HG02763 (cell line): ENCODE measurements around the gene IMMP2L.

Source experiments
- ATAC-seq: cut with Tn5 transposase; IDR thresholded peaks from one replicate; pipeline ENCODE4 v1.9.1; 2021; ENCODE audit warnings: mild to moderate bottlenecking, moderate library complexity; ENCODE audit not compliant: unreplicated experiment

IMMP2L gene

DNA sequence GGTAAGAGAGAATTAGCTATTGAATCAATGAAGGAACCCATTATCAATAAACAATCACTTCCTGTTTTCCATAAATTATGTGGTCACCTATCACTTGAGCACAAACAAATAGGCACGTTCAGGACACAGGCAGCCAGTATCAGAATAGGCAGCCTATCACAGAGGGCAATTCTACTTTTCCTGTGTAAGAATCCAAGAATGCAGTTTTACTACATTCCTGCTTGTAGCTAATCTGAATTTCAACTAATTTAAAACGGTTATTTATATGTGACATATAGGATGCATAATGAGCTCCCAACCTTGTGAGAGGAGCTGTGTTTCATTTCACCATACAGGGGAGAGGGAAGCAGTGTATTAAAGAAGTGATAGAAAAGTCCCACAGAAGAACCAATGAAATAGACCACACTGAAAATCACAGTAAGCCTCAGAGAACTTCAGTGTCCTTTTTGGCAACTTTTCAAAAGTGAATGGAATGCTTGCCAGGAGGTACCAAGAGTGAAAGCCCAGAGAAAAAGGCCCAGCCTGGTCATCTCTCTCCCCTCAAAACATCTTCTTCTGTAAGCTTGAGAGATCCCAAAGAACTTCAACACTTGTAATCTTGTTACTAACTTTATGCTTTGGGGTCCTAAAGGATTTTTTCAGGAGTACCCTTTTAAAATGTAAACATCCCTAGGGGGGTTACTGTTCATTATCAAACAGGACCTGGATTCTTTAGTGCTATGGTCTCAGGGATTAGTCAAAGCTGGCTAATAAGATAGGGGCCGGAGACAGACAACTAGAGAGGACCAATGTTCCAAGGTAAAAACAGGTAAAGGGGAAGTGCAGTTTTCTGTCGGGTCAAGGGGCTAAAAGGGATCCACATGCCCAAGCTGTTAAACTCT lies 1.3 kb downstream of the IMMP2L start:
- no peak for ATAC-seq

DNA sequence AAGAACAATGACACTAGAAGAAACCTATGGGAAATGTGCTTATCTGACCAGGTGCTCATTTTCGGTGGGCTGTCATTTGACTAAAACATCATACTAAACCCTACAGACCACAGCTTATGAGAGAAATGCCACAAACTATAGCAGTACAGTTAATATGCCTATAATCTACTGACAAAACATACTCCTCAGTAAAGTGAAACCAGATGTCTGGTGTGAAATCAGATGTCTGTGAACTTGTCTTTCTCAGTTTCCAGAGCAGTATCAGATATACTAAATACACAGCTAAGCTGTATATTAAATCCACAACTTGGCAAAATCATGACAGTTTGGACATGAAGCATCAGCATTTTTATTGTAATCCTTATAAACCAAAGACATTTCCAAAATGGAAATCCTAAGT lies 3.3 kb downstream of the IMMP2L start:
- peak; percentile 58 for ATAC-seq

DNA sequence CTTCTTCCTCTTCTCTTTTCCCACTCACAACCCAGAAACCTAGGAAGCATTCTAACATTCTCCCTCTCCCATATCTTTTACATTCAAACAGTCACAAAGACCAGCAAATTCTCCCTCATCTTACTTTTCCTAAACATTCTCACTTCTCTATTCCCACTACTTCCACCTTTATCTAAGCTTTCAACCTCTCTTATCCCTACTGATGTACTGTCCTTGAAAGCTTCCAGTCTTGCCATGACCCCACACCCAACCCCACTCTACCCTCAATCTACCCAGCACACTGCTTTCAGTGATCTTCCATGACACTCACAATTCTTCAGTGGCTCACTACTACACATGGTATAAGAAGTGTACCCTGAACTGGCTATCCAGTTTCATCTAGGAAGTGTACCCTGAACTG lies 5.3 kb downstream of the IMMP2L start:
- ATAC-seq = no peak

DNA sequence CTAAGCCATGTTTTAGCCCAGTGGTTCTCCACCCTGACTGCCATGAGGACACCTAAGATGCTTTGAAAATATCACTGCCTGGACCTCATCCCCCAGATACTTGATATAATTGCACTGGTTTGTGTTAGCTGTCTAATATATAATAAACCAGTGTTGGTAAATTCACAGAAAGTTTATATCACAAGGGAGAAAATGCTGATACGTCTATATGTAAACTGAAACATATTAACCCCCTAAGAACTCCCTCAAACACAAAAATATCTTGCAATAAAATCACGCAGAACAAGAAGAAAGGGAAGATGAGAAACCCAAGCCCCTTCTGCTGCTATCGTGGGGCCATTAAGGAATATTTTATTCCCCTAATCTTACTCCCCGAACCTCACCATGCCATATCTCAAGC lies 8.2 kb downstream of the IMMP2L start:
- ATAC-seq = no peak

DNA sequence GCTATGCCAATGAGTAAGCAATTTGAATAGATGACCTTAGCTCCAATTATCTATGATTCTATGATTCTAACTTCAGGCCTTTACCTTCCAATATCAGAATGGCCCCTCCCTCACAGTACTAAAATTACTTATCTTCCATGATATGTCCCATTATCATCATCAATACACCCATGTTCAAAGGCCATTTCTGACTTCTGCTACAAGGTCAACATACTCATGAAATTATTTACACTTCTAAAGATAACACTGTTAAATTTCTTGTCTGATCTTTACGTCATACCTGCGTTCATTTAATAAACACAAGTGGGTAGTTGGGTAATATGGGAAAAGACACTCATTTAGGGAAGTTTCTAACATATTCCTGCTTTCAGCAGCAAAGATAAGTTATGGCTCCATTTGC lies 21.2 kb downstream of the IMMP2L start:
- ATAC-seq = no peak

DNA sequence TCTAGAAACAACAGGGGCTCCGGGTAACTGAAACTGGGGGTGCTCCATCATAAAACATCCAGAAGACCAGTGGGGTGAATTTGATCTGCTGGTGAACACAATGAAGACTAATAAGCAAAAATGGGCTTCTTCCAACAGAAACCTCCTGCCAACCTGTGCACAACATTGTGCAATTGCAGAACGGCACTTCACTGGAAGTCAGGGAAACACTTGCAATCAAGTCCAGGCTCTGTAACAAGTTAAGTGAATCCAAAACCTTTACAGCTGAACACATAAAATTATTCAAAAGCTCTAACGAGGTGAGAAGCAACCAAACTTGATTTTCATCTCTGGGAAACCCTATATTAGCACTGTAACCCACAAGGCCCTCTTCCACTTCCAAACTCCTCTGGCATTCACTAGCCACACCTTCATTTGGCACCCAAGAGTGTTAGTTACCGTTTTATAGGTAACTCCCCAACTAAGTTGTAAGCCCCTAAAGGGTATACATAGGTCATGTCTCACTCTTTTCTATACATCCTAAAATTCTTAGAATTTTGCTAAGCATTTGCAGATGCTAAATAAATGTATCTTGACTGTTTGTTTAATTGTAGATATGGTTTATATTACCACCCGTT lies 22.0 kb downstream of the IMMP2L start:
- no peak for ATAC-seq

DNA sequence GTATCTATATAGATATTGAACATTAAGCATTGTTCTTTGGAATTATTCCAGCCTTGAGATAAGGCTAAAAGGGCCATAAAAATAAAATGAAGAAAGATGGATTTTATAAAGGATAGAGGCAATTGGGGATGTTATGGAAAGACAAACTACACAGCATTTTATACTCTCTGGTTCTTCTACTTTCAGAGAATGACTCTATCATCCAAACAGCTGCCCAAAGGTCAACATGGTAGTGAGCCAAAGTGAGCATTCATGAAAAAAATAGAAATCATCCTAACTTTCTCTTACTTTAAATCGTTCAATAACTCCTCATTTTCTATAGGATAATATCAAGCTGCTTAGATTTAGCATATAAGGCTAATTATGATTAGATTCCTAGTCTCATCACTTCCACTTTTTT lies 25.2 kb downstream of the IMMP2L start:
- ATAC-seq = no peak

DNA sequence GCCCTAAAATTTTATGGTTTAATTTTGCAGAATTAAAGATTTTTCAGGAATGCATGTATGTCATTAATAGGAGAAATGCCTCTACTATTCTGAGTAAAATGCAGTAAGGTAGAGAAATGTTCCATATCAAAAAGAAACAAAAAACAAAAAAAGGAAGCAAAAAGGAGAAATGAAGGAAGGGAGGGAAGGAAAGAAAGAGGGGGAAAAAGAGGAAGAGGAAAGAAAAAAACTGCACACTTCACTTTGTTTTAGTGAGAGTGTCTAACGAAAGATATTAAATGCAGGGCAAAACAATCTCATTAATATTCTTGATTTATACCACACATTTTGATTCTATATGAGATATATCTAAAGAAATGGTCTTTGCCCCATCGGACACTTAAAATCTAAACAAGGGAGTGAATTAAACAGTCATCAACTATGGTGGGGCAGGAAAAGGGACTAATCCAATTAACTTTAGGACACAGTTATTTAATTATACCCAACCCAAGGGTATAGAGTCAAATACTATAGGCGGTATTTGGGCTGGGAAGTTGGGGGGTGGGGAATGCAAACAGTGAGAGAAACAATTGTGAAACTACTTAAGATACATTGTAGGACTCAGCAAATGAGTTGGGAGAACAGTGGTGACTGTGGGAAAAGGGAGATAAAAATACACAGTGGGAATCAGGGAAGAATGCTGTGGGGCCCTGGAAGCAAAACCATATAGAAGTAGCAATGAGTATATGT lies 27.0 kb downstream of the IMMP2L start:
- no peak for ATAC-seq

DNA sequence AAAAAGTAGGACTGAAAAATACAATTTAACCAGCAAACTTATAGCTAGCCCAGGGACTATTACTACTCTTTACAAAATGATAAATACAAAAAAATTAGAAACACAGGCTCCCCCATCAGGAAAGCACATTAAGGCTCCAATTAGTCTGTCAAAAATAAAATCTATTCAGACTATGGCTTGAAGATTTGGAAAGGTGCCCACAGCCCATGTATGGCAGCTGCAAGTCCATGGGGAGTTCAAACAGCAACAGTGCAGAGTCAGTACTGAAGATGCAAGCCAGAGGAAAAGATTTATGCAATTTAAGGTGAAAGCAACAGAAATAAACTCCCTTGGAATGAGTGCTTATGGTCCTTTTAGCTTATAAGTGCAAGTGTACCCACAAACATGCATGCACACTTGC lies 29.7 kb downstream of the IMMP2L start:
- ATAC-seq = no peak

DNA sequence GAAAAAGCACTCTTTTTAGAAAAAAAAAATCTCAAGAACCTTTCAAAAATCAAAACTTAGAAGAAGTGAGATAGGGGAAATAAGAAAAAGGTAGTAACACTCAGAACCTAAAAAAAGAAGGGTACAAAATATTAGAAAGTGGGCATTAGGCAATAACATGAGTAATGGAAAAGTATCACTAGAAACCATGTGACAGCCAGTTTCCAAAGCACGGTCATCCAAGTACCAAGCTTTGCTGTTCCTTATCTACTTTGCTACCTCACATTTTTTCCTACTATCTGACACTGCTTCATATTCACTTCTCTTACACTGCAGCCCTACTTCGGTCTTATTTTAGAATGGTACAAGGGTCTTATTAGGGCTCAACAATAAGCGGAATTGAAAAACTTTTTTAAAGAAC lies 30.3 kb downstream of the IMMP2L start:
- no peak for ATAC-seq

DNA sequence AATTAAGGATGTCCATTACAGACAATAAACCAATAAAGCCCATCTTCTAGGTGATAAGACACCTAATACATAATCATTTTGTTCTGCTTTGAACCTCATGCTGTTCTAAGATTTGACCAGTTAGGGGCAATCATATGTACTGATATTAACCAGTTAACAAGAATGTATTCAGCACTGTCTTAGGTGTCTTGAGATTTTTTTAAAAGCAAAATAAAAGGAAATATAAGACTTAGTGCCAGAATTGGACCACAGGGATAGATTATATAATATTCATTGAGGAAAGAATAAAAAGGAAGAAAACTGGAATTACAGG lies 32.0 kb downstream of the IMMP2L start:
- no peak for ATAC-seq

DNA sequence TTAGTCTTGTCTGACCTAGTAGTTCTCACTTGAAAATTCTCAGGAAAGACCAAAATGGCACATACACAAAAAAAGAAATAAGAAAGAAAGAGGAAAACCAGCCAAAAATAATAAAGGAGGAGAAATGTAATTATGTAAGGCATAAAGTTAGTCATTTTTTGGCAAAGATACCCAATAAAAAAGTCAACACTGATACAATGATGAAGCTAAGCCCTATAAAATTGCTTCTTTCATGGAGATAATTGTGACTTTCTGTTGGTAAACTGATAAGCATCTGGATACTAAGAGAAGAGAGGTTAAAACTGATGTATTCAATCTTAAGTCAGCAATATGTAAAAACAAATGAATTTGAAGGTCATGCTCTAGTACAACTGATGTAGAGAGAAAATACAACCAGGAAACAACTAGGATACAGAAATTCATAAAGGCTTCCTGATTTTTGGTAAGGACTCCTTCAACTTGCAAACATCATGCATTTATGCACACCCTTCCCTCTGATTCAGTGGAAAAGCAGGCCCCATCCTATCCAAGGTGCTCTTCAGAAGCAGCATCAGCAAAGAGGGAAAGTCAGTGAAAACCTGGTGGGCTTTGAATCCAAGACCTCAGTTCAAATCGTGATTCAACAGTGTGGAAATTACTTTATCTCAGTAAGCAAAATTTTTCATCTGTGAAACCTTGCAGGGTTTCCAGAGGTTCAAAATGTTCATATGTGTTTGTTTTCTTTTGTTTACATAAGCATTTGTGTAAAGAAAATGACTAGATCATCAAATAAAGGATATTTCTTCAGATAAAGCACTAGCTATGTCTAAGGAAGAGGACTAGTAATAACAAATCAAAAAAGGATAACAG lies 32.6 kb downstream of the IMMP2L start:
- ATAC-seq = no peak

DNA sequence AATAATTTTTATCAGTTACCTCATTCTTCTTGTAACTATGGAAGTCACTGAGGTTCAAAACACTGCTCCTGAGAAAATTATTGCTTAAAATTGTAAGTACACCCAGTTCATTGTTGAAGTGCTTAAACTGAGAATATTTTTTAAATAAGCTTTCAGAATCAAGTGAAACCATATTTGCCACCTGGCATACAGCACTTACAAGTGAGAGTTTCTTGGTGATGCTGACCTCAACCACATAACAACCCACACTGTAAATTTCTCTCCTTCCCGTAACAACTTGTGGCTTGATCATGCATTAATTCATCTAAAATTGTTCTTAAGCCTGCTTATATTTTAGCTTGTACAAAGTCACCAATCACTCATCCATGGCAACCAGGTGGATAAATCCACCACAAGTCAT lies 34.0 kb downstream of the IMMP2L start:
- peak; percentile 65 for ATAC-seq

DNA sequence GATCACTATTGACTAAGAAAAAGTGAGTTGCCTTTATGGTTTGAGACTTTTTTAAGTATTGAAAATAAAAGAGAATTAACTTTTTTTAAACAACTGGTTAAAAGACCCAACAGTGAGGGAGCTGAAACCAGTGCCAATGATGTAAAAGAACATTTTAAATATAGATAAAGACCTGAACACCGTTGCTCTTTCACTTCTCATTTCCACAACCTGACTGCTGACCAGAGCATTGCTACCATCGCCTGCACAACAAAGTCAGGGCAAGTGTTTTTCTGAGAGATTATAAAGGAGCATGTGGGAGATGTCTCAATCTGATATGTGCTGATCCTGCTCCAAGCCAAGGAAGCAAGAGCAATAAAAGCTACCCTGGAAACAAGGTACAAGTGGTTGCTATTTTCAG lies 34.7 kb downstream of the IMMP2L start:
- ATAC-seq = peak; percentile 86

DNA sequence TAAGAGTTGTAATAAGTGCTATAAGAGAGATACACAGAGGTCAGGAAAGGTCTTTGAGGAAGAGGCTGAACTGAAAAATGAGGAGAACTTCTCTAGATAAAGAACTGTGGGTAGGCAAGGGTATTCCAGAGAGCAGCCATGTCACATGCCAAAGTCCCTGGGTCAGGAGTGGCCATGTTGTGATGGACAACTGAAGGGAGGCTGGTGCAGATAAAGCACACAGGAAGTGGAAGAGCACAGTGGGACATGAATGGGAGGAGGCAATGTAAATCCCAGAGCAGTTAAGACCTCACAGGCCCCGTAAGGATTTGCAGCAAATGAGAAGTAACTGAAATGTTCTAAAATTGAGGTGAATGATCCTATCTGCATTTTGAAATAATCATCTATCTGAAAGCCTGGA lies 37.2 kb downstream of the IMMP2L start:
- ATAC-seq = no peak

DNA sequence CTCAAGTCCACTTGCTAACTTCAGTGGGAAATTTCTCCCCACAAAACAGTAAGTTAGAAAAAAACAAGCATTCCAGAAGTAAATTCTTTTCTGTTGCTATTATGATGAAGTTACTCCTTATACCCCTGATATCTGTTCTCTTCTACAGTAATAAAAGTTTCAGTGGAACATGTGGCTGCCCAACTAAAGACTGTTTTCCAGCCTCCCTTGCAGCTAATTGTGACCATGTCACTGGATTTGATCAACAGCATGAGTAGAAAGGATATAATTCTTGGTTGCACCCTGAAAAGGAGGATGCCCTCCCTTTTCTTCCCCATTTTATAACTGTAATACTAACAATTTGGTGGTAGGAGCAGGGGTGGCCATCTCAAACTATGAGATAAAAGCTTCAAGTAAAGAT lies 40.6 kb downstream of the IMMP2L start:
- ATAC-seq = no peak

DNA sequence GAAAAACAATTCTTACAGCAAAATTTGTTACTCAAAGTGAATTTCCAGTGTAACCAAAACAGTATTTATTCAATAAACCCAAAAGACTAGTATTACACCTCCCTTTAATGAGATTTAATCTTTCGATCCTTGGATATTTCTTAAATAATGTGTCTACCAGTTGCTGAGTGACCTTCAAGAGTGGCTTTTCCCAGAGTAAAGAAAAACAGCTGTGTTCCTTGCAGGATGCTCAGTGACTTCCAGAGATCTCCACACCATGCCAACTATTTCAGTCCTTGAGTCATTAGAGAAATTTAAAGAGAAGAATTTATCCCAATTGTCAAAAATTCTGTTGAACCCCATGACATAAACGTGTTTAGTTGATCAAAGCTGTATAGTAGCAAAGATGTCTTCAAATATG lies 44.0 kb downstream of the IMMP2L start:
- ATAC-seq = no peak

DNA sequence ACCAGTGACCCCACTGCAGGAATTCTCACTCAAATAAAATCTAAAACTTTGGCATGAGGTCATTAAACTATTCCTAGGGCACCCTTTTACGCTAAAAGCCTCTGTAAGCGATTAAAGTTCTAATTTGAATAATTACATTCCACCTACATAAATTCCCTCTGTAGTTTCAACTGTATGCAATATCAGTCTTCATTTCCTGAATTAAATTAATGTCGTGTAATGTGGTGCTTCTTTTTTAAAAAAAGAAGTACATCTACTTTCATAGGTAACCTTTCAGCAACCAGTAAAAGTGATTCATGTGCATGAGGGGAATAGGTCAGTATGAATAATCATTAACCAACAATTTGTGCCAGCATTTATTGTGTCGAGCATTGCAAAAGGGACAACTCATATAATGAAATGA lies 44.7 kb downstream of the IMMP2L start:
- ATAC-seq = no peak

DNA sequence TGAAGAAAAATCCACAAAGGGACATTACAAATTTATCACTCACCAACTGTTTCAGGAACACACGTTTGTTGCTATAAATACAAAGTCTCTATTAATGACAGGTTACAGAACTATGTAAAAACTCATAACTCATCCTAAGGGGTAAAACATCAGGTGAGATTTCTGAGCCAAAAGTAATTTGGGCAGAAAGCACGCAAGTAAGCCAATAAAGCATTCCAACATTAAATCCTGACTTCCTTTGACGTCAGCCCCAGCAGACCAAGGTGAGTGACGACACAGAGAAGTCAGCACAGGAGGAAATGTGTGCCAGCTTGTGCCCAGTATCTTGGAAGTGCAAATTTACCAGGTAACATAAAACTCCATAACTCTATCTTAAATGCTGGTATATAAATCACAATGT lies 45.7 kb downstream of the IMMP2L start:
- ATAC-seq = no peak

DNA sequence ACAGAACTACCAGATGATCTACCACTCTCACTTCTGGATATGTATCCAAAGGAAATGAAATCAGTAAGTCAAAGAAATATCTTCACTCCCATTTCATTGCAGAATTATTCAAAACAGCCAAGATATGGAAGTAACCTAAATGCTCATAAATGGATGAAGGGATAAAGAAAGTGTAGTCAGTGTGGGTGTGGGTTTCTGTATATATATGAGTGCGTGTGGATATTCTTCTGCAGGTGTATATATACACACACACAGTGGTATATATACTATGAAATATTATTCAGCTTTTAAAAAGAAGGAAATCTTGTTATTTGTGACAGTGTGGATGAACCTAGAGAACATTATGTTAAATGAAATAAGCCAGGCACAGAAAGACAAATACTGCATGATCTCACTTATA lies 48.7 kb downstream of the IMMP2L start:
- no peak for ATAC-seq

DNA sequence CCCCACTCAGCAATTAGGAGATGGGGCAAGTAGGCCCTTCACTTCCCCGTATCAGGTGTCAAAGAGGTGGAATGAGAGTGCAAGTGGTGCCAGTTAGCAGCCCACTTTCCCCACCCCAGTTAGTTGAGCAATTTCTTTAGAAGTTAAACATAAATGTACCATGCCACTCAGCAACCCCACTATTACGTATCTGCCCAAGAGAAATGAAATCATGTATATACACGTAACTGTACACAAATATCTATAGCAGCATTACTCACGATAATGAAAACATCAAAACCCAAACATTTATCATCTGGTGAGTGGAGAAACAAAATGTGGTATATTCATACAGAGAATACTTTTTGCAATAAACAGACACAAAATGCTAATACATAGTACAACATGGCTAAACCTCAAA lies 50.4 kb downstream of the IMMP2L start:
- ATAC-seq = no peak
